IPS DF 6.9 (cell line): ENCODE data around the gene STXBP3.

Experiments used
- DNase-seq: peaks from one replicate; pipeline ENCODE4 v3.0.0-alpha.2; 2013; ENCODE audit warnings: low read depth, low spot score
- H3K27ac ChIP-seq: one replicate; pipeline ENCODE4 v1.5.1; 2013; ENCODE audit warnings: low read length, control low read depth
- H3K27me3 ChIP-seq: 2 replicates; pipeline ENCODE4 v1.6.1; 2013; ENCODE audit warnings: mild to moderate bottlenecking, low read length; ENCODE audit not compliant: control insufficient read depth, insufficient read depth
- H3K36me3 ChIP-seq: 2 replicates; pipeline ENCODE4 v1.6.1; 2013; ENCODE audit warnings: low read length; ENCODE audit not compliant: control insufficient read depth, insufficient read depth
- H3K4me1 ChIP-seq: 2 replicates; pipeline ENCODE4 v1.6.1; 2013; ENCODE audit warnings: low read length; ENCODE audit not compliant: control insufficient read depth, insufficient read depth
- H3K4me3 ChIP-seq: 2 replicates; pipeline ENCODE4 v1.5.1; 2013; ENCODE audit warnings: mild to moderate bottlenecking, low read length
- H3K9me3 ChIP-seq: 2 replicates; pipeline ENCODE4 v1.6.1; 2013; ENCODE audit warnings: low read length, inconsistent platforms; ENCODE audit not compliant: control insufficient read depth, insufficient read depth
- WGBS: extraction: QIAGEN DNeasy Blood & Tissue Kit; methylation state at CpG from one replicate; pipeline ENCODE4 v1.1.7; 2013; ENCODE audit warnings: mixed read lengths, missing lambda C conversion rate; ENCODE audit not compliant: insufficient read length, insufficient coverage; 5-methylcytosine and 5-hydroxymethylcytosine counted together

Gene STXBP3

DNA sequence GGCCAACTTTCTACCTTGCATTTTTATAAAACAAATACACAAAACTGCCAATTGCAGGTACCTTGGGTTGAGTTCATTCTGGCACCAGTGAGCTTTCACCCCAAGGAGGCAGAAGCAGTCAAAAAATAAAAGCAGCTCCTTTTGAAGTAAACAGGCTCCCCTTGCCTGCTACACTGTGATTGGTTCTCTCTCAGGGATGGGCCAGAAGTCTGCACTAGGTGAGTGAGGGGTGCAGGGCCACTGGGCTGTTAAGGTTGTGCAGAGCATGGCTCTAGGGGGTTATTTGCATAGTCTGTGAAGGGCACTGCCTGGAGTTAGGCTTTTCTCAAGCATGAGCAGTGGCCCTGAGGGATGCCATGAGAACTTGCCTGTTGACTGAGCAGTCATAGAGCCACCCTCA lies 71.3 kb downstream of the STXBP3 start:
- H3K9me3 ChIP-seq, result no peaks in the 10 kb centered on the region
- no peak overlapping the region for H3K27ac ChIP-seq
- H3K36me3 ChIP-seq, result no peaks in the 10 kb centered on the region
- DNase-seq, result no peak
- H3K27me3 ChIP-seq, result no peaks in the 10 kb centered on the region
- H3K4me1 ChIP-seq, result peaks cover 5% of the 10 kb centered on the region; the same call in 1 of the 2 replicates
- no peak overlapping the region for H3K4me3 ChIP-seq

GRCh38 chr1:108819878-108820277 lies 73.4 kb downstream of the STXBP3 start:
- Histone ChIP-seq H3K4me3 (no peak overlapping the region), H3K36me3 (no peaks in the 10 kb centered on the region), H3K9me3 (no peaks in the 10 kb centered on the region), H3K4me1 (peaks cover 3% of the 10 kb centered on the region; the same call in 1 of the 2 replicates), H3K27me3 (no peaks in the 10 kb centered on the region), H3K27ac (no peak overlapping the region)
- DNase-seq, result no peak
- WGBS, result no CpG with 5 or more reads among the region's 5 CpGs

- no CpG with 5 or more reads among the region's 3 CpGs for WGBS
- Histone ChIP-seq H3K4me3 (no peak overlapping the region), H3K36me3 (no peaks in the 10 kb centered on the region), H3K9me3 (no peaks in the 10 kb centered on the region), H3K27me3 (no peaks in the 10 kb centered on the region), H3K27ac (no peak overlapping the region), H3K4me1 (peaks cover 2% of the 10 kb centered on the region; the same call in 1 of the 2 replicates)
- DNase-seq, result no peak
These were observed 77.2 kb downstream of the STXBP3 start for GRCh38 chr1:108823632-108824031.

DNA sequence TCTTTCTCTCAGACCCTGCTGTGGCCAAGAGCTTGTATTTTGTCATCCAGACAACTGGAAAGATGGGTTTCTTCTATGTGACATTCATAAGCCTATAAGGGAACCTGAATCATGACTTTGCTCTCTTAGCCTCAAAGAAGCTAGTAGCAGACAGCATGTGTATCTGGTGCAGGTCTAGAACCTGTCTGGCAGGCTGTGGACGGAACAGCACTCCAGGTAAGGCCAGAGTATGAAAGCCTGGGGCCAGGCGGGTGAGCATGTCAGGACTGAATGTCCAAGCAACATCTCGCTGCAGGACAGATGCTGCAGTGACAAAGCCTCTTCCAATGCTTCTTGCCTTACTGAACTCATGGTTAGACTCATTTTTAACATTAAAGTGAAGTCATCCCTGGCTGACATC lies 77.6 kb downstream of the STXBP3 start:
- H3K9me3 ChIP-seq, result no peaks in the 10 kb centered on the region
- H3K27ac ChIP-seq, result no peak overlapping the region
- no peaks in the 10 kb centered on the region for H3K36me3 ChIP-seq
- H3K4me1 ChIP-seq, result peaks cover 2% of the 10 kb centered on the region; the same call in 1 of the 2 replicates
- no CpG with 5 or more reads among the region's 3 CpGs for WGBS
- no peaks in the 10 kb centered on the region for H3K27me3 ChIP-seq
- no peak overlapping the region for H3K4me3 ChIP-seq
- DNase-seq, result no peak

GRCh38 chr1:108826081-108826635 lies 79.7 kb downstream of the STXBP3 start:
- H3K4me3 ChIP-seq, result no peak overlapping the region
- H3K27me3 ChIP-seq, result no peaks in the 10 kb centered on the region
- no peak for DNase-seq
- H3K36me3 ChIP-seq, result no peaks in the 10 kb centered on the region
- H3K27ac ChIP-seq, result no peak overlapping the region
- H3K9me3 ChIP-seq, result no peaks in the 10 kb centered on the region
- no CpG with 5 or more reads among the region's 3 CpGs for WGBS
- peaks cover 2% of the 10 kb centered on the region; the same call in 1 of the 2 replicates for H3K4me1 ChIP-seq

- no peaks in the 10 kb centered on the region for H3K36me3 ChIP-seq
- peak; percentile 82 for DNase-seq
- H3K4me3 ChIP-seq, result no peak overlapping the region
- peaks cover 2% of the 10 kb centered on the region; the same call in 1 of the 2 replicates for H3K4me1 ChIP-seq
- no CpG with 5 or more reads among the region's 12 CpGs for WGBS
- H3K27me3 ChIP-seq, result no peaks in the 10 kb centered on the region
- H3K27ac ChIP-seq, result no peak overlapping the region
- H3K9me3 ChIP-seq, result no peaks in the 10 kb centered on the region
These were observed 81.8 kb downstream of the STXBP3 start for GRCh38 chr1:108828074-108828961.

DNA sequence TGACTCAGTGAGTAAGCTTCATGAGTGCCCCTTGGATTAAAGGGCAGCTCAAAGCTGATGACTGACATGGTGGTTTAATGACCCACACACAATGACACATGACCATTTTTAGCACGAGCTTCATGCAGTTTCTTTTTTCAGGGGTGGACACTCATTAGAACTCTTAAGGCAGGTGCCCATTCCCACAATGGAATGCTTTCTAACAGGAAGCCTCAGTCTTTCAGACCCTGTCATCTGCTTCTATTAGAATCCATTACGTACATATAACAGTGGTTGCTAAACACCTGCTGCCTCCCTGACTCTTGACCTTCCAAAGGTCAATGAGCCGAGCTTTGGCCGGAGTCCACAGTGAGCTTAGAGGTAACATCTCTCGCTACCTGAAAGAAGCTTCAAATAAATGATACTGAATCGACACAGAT lies 83.0 kb downstream of the STXBP3 start:
- peaks cover 2% of the 10 kb centered on the region; the same call in 1 of the 2 replicates for H3K4me1 ChIP-seq
- no CpG with 5 or more reads among the region's 6 CpGs for WGBS
- H3K27me3 ChIP-seq, result no peaks in the 10 kb centered on the region
- no peak for DNase-seq
- H3K36me3 ChIP-seq, result no peaks in the 10 kb centered on the region
- no peak overlapping the region for H3K27ac ChIP-seq
- no peaks in the 10 kb centered on the region for H3K9me3 ChIP-seq
- H3K4me3 ChIP-seq, result no peak overlapping the region

GRCh38 chr1:108830119-108831008 lies 83.9 kb downstream of the STXBP3 start:
- no peak overlapping the region for H3K4me3 ChIP-seq
- H3K36me3 ChIP-seq, result no peaks in the 10 kb centered on the region
- no peak overlapping the region for H3K27ac ChIP-seq
- no peak for DNase-seq
- no CpG with 5 or more reads among the region's 20 CpGs for WGBS
- H3K9me3 ChIP-seq, result no peaks in the 10 kb centered on the region
- H3K27me3 ChIP-seq, result no peaks in the 10 kb centered on the region
- peaks cover 2% of the 10 kb centered on the region; the same call in 1 of the 2 replicates for H3K4me1 ChIP-seq

GRCh38 chr1:108831225-108831624 lies 84.8 kb downstream of the STXBP3 start:
- no peaks in the 10 kb centered on the region for H3K27me3 ChIP-seq
- no peak overlapping the region for H3K4me3 ChIP-seq
- no peak for DNase-seq
- H3K27ac ChIP-seq, result no peak overlapping the region
- no peaks in the 10 kb centered on the region for H3K36me3 ChIP-seq
- no CpG with 5 or more reads among the region's 2 CpGs for WGBS
- peaks cover 2% of the 10 kb centered on the region; the same call in 1 of the 2 replicates for H3K4me1 ChIP-seq
- H3K9me3 ChIP-seq, result no peaks in the 10 kb centered on the region

DNA sequence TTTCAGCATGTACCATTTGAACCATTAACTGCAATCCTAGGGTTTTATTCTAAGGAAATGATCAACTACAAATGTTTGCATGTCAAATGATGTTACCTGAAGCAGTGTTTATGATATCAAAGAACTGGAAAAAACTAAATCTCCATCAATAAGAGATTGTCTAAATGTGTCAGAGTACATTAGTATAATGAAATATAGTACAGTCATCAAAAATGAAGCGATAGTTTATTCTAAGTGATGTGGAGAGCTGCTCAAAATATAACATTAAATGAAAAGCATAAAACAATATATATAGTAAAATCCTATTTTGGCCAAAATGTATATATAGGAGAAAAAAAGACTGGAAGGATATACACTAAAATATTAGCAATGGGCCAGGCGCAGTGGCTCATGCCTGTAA lies 86.5 kb downstream of the STXBP3 start:
- H3K27me3 ChIP-seq, result no peaks in the 10 kb centered on the region
- H3K9me3 ChIP-seq, result no peaks in the 10 kb centered on the region
- no peak for DNase-seq
- peaks cover 2% of the 10 kb centered on the region; the same call in 1 of the 2 replicates for H3K4me1 ChIP-seq
- no peak overlapping the region for H3K27ac ChIP-seq
- H3K4me3 ChIP-seq, result no peak overlapping the region
- H3K36me3 ChIP-seq, result no peaks in the 10 kb centered on the region
- WGBS, result no CpG with 5 or more reads among the region's 2 CpGs
